ENCODE measurements around the gene BRMS1L. TPM values are rescaled to one million over a fixed set of nuclear protein-coding genes. Genes with fewer than 3 reads are reported as not detected.

BRMS1L gene
- total and polyA plus RNA-seq, 2 of the 13 experiments (the other 11 are each of a cell fraction or from before 2014, with no cell fraction given): 21.1 to 23.8 TPM

GRCh38 chr14:35879654-35880249 lies 53.6 kb downstream of the BRMS1L start:
- H3K4me1 ChIP-seq (ENCODE audit: insufficient read depth, low read length): peaks cover 5% of the 10 kb centered on the region; the same call in 1 of the 2 replicates
- no peak overlapping the region for H3K4me2 ChIP-seq (ENCODE audit: low read depth, low read length)
- no peaks in the 10 kb centered on the region for H3K27me3 ChIP-seq (ENCODE audit: control insufficient read depth in 1 of 2, insufficient read depth in 2 of 2, low read length in 2 of 2)
- ChIA-PET POLR2A (no interaction called here), CTCF (ENCODE audit: low intra/inter-chr PET ratio, low total read pairs) (interaction anchor here (1.1 kb wide), 1 partner anchor 190 kb away, joined by 5 read pairs; no protein-coding TSS in a partner anchor)
- H3K27ac ChIP-seq (ENCODE audit: extremely low read length, insufficient read depth, low read length): no peak overlapping the region
- no peaks in the 10 kb centered on the region for H3K36me3 ChIP-seq (replicated peaks in 1 of 2; ENCODE audit: control insufficient read depth in 1 of 2, insufficient read depth in 2 of 2, low read length in 2 of 2)
- in situ Hi-C loops (cut with HindIII; ENCODE audit: extremely low pct_ligation_motif_present, low pct_unique_long_range_greater_than_20kb) (no loop called here), intact Hi-C loops (cut with micrococcal nuclease; ENCODE audit: unreplicated experiment) (loop anchor here (1.0 kb wide), 2 partner anchors 149 to 190 kb away; no protein-coding TSS in a partner anchor)
- no peaks in the 10 kb centered on the region for H3K79me2 ChIP-seq (ENCODE audit: insufficient read depth, low read length)
- no peak overlapping the region for H3K9ac ChIP-seq (ENCODE audit: insufficient read depth, low read depth, low read length)
- peak; percentile 42 for DNase-seq (ENCODE audit: low spot score)
- no peak overlapping the region for H3K4me3 ChIP-seq (replicated peaks in 1 of 3; ENCODE audit: insufficient read depth in 1 of 3, low read depth in 2 of 3, low read length in 3 of 3)
- no peaks in the 10 kb centered on the region for H4K20me1 ChIP-seq (ENCODE audit: insufficient read depth, low read length)
- FAIRE-seq: no peak
- H2AFZ ChIP-seq (ENCODE audit: low read length): no peak overlapping the region
- BruUV-seq (replicated peaks): no TSS peak
- ATAC-seq: peak; percentile 18; the same call in 1 of the 3 replicates
- no peaks in the 10 kb centered on the region for H3K9me3 ChIP-seq (ENCODE audit: low read length)
- 92% methylated on average over 1 of the region's 1 CpG for WGBS (ENCODE audit: low lambda C conversion rate)
- TF ChIP-seq SRSF9 (IDR thresholded peaks at IDR 0.05; ENCODE audit: borderline replicate concordance, insufficient read depth, low read depth, low read length, poor library complexity, severe bottlenecking) (no peak), SKIL (CRISPR knock-in tag; IDR thresholded peaks at IDR 0.05; ENCODE audit: borderline replicate concordance) (no peak), SOX6 (IDR thresholded peaks at IDR 0.05) (no peak), SOX6 (CRISPR knock-in tag; IDR thresholded peaks at IDR 0.05) (no peak), RBM22 (optimal IDR thresholded peaks at IDR 0.05; ENCODE audit: low read length) (no peak), ISX (CRISPR knock-in tag; conservative IDR thresholded peaks at IDR 0.05) (no peak), ATF4 (CRISPR knock-in tag; IDR thresholded peaks at IDR 0.05) (peak in 1 of 2 experiments; percentile 43; a peak in 1 of 4 replicates), DRAP1 (CRISPR knock-in tag; IDR thresholded peaks at IDR 0.05) (0 out of 2 replicates have a peak, but pooled peaks have one; percentile 27), KAT2B (IDR thresholded peaks at IDR 0.05; ENCODE audit: borderline replicate concordance, low read depth, low read length) (no peak), STAG1 (CRISPR knock-in tag; IDR thresholded peaks at IDR 0.05) (peak; percentile 63), ZNF331 (CRISPR knock-in tag; IDR thresholded peaks at IDR 0.05) (no peak), THAP8 (CRISPR knock-in tag; IDR thresholded peaks at IDR 0.05; ENCODE audit: borderline replicate concordance) (no peak), EHMT2 (IDR thresholded peaks at IDR 0.05; ENCODE audit: borderline replicate concordance, low read depth, low read length) (no peak), ZNF75D (CRISPR knock-in tag; IDR thresholded peaks at IDR 0.05; ENCODE audit: borderline replicate concordance) (no peak), ZNF776 (CRISPR knock-in tag; IDR thresholded peaks at IDR 0.05) (no peak), ZNF775 (CRISPR knock-in tag; IDR thresholded peaks at IDR 0.05; ENCODE audit: borderline replicate concordance) (peak; percentile 44; the same call in 1 of the 2 replicates), NR1H2 (CRISPR knock-in tag; IDR thresholded peaks at IDR 0.05; ENCODE audit: borderline replicate concordance, low read depth) (no peak), MAZ (IDR thresholded peaks at IDR 0.05; ENCODE audit: borderline replicate concordance, low read depth, low read length) (no peak), MAZ (CRISPR knock-in tag; IDR thresholded peaks at IDR 0.05; ENCODE audit: low read depth) (no peak)

All from HepG2 (cell line).